ENCODE measurements around the gene SLC6A3.

DNA sequence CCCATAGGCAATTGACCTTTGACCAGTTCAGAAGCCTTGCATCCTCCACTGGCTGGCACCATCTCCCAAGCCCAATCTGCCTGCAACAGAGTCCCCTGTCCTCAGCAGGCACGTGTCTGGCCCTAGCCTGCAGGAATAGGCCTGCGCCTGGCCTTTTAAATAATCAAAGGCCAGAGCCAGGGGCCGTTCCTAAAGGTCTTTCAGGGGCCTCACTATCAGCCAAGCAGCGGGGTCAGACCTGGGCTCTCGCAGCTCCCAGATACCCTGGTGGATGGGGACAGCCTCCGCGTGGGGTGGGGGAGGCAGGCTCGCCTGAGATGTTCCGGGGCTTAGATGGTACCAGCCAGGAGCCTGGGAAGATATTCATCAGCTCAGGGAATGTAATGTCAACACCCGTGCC, 32.6 kb downstream of the SLC6A3 start:
- TF ChIP-seq ZNF317 (CRISPR knock-in tag; IDR thresholded peaks at IDR 0.05; ENCODE audit: borderline replicate concordance, low read depth) (no peak), PRRX2 (CRISPR knock-in tag; IDR thresholded peaks at IDR 0.05) (no peak), NFYB (CRISPR knock-in tag; conservative IDR thresholded peaks at IDR 0.05; ENCODE audit: low read depth) (no peak), ESRRA (CRISPR knock-in tag; IDR thresholded peaks at IDR 0.05; ENCODE audit: borderline replicate concordance) (no peak), SMAD3 (CRISPR knock-in tag; IDR thresholded peaks at IDR 0.05; ENCODE audit: borderline replicate concordance) (no peak), ZBTB21 (CRISPR knock-in tag; IDR thresholded peaks at IDR 0.05; ENCODE audit: borderline replicate concordance) (no peak), ELF4 (CRISPR knock-in tag; IDR thresholded peaks at IDR 0.05; ENCODE audit: low read depth) (no peak), FOXK1 (CRISPR knock-in tag; IDR thresholded peaks at IDR 0.05) (no peak), ZNF121 (CRISPR knock-in tag; IDR thresholded peaks at IDR 0.05) (no peak), SP1 (CRISPR knock-in tag; conservative IDR thresholded peaks at IDR 0.05) (no peak), TCF7 (CRISPR knock-in tag; IDR thresholded peaks at IDR 0.05; ENCODE audit: low read depth) (no peak)
- TF ChIP-seq, protein P1, sequence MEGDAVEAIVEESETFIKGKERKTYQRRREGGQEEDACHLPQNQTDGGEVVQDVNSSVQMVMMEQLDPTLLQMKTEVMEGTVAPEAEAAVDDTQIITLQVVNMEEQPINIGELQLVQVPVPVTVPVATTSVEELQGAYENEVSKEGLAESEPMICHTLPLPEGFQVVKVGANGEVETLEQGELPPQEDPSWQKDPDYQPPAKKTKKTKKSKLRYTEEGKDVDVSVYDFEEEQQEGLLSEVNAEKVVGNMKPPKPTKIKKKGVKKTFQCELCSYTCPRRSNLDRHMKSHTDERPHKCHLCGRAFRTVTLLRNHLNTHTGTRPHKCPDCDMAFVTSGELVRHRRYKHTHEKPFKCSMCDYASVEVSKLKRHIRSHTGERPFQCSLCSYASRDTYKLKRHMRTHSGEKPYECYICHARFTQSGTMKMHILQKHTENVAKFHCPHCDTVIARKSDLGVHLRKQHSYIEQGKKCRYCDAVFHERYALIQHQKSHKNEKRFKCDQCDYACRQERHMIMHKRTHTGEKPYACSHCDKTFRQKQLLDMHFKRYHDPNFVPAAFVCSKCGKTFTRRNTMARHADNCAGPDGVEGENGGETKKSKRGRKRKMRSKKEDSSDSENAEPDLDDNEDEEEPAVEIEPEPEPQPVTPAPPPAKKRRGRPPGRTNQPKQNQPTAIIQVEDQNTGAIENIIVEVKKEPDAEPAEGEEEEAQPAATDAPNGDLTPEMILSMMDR (IDR thresholded peaks at IDR 0.05), result no peak
